HCEC 1CT (cell line): ENCODE results near the gene KLHL17.
"Not testable (repeated sequence)": the region's sequence is repeated elsewhere in the genome, so short reads cannot be mapped to it uniquely, and the experiment has no call there.

Experiments used
- DNase-seq: peaks from one replicate; pipeline ENCODE4 v3.0.0-alpha.2; 2017

KLHL17 gene

DNA sequence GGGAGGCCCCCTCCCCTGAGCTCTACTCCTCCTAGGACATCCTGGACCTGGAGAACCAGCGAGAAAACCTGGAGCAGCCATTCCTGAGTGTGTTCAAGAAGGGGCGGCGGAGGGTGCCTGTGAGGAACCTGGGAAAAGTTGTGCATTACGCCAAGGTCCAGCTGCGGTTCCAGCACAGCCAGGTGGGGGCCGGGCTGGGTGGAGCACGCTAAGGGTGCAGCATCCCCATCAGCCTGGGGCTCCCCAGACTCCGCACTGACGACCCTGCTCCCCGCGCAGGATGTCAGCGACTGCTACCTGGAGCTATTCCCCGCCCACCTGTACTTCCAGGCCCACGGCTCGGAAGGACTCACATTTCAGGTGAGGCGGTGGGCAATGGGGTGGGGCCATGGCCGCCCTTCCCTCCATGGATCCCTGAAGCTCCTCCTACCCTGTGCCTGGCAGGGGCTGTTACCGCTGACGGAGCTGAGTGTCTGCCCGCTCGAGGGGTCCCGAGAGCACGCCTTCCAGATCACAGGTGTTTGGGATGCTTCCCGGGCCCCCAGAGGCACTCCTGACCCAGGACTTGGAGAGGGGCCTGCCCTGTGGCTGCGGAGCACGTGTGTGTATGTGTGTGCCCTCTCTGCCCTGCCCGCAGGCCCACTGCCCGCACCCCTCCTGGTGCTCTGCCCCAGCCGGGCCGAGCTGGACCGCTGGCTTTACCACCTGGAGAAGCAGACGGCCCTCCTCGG lies 10.0 kb downstream of the KLHL17 start:
- no peak for DNase-seq

GRCh38 chr1:970973-971730 lies 10.8 kb downstream of the KLHL17 start:
- DNase-seq: no peak

DNA sequence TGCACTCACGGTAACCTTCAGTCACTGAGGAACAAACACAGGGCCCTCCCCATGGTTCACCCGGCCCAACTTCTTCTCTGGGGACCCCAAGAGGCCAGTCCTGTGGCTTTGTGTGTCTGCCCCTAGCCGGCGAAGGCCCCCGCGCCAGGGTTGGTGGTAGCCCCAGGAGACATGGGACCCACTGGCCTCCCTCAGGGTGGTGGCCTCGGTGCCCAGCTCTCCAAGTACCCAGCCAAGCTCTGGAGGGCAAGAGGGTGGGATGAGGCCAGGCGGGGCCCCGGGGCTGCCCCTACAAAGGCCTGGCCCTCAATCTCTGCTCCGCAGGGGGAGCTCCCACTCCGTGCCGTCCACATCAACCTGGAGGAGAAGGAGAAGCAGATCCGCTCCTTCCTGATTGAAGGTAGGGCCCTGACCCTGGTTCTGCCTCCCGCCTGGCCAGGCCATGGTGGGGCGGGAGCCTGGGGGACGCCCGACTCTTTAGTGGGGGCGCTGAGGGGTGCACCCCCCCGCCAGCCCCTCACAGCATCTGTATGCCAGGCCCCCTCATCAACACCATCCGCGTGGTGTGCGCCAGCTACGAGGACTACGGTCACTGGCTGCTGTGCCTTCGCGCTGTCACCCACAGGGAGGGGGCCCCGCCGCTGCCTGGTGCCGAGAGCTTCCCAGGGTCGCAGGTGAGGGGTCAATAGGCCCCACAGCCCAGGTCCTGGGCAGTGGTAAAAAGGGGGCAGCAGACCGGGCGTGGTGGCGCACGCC lies 11.5 kb downstream of the KLHL17 start:
- no peak for DNase-seq

- no peak for DNase-seq
Measured at GRCh38 chr1:972726-973458, 12.5 kb downstream of the KLHL17 start.

DNA sequence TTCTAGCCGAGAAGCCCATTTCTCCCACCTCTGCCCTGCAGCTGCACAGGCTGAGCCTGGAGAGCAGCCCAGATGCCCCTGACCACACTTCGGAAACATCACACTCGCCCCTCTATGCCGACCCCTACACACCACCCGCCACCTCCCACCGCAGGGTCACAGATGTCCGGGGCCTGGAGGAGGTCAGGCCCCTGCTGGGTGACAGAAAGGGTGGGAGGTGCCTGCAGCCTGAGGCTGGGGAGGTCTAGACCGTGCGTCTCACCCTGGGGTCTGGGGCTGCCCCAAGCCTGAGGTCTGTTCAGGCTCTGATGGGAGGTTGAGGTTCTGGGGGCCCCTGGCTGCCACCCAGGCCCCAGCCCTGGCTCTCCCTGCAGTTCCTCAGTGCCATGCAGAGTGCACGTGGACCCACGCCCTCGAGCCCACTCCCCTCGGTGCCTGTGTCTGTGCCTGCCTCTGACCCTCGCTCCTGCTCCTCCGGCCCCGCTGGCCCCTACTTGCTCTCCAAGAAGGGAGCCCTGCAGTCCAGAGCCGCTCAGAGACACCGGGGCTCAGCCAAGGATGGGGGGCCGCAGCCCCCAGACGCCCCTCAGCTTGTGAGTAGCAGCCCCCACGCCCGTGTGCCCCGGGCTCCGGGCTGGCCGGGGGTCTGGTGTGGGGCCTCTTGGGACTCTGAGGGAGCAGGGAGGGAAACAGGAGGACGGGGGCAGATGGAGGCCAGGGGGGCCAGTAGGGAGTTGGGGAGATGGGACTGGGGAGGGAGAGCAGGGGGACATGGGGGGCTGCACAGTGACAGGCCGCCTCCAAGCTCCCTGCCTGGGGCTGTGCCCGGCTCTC lies 13.3 kb downstream of the KLHL17 start:
- no peak for DNase-seq

- DNase-seq: no peak
Measured at GRCh38 chr1:974293-974640, 13.9 kb downstream of the KLHL17 start.

DNA sequence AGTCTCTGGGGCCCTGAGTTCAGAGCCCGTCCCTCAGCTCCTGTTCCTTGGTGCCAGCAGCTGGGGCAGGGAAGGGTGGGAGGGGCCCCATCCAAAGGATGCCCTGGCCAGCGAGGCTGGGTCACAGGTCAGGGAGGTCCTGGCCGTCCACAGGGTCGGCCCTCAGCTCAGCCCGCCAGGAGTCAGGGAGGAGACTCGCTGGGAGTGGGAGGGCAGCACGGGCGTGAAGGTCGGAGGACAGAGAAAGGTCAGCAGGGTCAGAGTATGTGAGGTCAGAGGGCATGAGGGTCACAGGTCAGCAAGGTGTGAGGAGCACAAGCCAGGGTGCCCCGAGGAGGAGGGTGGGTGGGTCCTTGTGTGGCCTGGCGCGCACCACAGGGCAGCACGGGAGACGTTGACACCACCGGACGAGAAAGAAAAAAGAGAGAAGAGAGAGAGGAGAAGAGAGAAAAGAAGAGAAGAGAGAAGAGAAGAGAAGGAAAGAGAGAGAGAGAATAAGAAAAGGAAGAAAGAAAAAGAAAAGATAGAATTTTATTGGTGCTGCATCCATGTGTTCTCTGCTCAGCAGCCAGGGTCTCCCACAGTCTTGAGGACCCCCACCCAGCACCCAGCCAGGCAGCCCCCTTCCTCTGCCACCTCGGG lies 14.4 kb downstream of the KLHL17 start:
- DNase-seq: no peak

GRCh38 chr1:975365-975764 lies 15.0 kb downstream of the KLHL17 start:
- no peak for DNase-seq

DNA sequence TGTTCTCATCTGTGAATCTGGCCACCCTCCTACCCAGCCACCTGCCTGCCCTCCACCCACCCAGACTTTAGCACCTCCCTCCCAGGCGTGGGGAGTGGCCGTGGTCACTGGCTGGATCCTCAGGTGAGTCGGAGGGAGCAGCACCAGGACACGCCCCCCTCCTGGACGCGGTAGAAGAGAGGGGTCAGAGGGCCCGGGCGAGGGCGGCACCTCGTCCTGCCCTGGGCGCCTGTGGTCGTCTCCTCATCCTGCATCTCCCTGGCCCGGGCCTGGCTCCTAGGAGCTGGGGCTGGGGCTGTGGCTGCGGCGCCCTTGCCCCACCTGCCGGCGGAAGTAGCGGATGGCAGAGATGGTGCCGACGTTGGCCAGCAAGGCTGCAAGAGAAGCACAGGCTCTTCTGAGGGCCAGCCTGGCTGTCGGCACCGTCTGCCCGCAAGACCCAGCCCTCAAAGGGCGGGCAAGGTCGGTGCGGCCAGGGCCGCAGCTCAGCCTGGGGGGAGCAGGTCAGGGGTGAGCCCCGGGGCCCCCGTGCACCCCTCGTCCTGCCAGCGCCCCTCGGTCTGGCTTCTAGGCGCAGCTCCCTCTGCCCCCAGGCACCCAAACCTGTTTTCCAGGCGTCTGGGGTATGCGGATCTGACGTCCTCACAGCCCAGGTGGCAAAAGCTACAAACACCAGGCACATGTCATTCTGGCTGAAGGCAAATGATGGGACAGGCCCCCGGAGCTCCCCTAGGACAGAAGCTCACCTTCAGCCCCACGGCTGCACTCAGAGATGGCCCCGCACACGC lies 15.7 kb downstream of the KLHL17 start:
- peak; percentile 62 for DNase-seq

DNA sequence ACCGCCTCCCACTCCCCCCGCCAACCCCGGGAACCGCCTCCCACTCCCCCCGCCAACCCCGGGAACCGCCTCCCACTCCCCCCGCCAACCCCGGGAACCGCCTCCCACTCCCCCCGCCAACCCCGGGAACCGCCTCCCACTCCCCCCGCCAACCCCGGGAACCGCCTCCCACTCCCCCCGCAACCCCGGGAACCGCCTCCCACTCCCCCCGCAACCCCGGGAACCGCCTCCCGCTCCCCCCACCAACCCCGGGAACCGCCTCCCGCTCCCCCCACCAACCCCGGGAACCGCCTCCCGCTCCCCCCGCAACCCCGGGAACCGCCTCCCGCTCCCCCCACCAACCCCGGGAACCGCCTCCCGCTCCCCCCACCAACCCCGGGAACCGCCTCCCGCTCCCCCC lies 16.4 kb downstream of the KLHL17 start:
- not testable (repeated sequence) for DNase-seq

- no peak for DNase-seq
Measured at GRCh38 chr1:978069-978834, 17.9 kb downstream of the KLHL17 start.

GRCh38 chr1:978835-979743 lies 18.7 kb downstream of the KLHL17 start:
- no peak for DNase-seq

- no peak for DNase-seq
Measured at GRCh38 chr1:979744-980072, 19.3 kb downstream of the KLHL17 start.

DNA sequence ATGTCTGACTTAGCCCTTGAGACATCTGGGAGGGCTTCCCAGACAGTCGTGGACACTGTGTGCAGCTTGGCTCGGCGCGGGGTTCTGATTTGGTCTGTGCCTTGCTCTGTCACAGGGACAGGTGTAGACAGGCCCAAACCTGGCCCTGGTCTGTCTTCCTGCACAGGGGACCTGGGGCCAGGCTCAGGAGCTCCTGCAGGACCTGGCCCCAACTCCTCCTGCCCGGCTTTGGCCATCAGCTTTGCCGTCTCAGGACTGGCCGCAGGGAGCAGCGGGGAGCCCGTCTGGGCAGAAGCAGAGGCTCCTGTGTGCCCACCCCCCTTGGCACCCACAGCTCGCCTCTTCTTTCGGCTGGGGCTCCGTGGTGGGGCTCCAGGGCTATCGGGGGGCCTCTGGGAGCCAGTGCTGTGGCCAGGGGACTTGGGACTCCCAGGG lies 19.8 kb downstream of the KLHL17 start:
- DNase-seq: no peak

- DNase-seq: no peak
Measured at GRCh38 chr1:980602-981395, 20.4 kb downstream of the KLHL17 start.

DNA sequence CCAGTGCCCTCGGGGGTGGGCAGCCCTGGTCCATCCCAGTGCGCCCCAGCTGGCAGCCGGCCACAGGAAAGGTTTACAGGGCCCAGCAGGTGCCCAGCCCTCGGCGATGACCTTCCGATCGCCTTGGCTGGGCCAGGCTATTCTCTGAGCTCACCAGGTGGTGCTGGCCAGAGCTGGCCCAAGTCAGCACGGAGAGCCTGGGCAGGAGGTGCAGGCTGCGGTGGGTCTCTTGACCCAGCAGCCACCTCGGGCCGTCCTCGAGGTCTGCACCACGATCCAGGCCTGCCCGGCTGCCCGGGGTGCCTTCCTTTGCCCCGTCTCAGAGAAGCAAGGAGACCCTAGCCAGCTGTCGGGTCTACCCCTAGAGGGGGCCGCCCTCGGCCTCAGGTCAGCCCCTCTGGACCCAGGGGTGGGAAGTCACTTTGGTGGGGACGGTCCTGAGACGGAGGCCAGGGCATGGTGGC lies 21.1 kb downstream of the KLHL17 start:
- no peak for DNase-seq

DNA sequence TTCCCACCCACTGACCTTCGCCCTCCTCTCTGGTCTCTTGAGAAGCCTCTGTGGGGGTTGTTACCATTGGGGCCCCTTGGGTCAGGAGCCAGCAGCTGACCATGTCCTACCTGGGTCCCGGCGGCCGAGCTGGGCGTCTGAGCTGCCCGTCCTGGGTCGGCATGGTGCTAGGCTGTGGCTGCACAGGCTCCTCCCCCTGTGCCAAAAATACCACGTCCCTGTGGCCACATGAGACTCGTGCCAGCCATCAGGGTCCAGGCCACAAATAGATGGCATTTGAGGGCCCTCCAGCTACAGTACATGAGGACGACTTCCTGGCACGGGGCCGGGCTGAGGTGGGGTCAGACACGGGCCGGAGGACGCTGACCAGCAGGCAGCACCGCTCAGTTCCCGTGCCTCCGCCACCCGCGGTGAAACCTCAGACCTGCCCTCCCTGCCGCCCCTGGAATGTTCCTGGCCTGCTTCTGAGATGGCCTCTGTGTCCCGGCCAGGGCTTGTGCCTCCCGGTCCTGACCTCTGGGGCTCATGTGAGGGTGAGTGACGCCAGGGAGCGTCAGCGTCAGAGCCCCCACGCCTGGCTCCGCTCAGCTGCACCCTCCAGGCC lies 21.7 kb downstream of the KLHL17 start, which contains the start of gene PERM1:
TSS of gene PERM1 (minus strand) at position 139 of the 604 bp plus-strand sequence. CDS start 1,064 bp downstream, outside the sequence.
- DNase-seq: no peak
